ENCODE data around the gene NDN. TPM values are rescaled to one million over a fixed set of nuclear protein-coding genes. Genes with fewer than 3 reads are reported as not detected.

NDN gene
- total RNA-seq, 4 donors from 2014 or later: 34.2 to 60.2 (median 46.6) TPM

DNA sequence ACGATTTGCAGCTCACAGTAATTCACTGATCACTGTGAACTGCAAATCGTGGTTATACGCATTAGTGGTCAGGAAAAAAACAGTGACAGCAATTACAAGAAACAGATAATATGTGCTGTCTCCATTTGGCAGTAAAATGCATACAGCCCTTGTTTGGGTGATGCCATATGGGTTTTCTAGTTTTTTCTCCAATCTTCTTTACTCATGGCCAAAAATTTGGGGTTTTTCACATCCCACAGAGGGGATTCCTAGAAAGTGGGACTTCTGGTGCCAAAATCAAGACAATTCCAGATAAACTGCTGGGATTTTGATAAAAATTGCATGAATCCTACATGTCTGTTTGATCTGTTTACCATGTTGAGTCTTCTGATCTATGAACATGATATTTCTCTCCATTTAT, 15.6 kb downstream of the NDN start:
- Histone ChIP-seq H3K27me3 (no peaks in the 10 kb centered on the region), H3K4me1 (no peaks in the 10 kb centered on the region), H3K4me3 (replicated peaks in 1 of 3) (no peak overlapping the region), H3K36me3 (no peaks in the 10 kb centered on the region), H3K27ac (no peak overlapping the region), H3K9me3 (no peaks in the 10 kb centered on the region)
- WGBS, 2 donors: 62 to 72% methylated on average over 3 of the region's 3 CpGs
- intact Hi-C loops (cut with DNase I): no loop called here
- TF ChIP-seq POLR2A (IDR thresholded peaks at IDR 0.05): no peak
- TF ChIP-seq, protein P1, sequence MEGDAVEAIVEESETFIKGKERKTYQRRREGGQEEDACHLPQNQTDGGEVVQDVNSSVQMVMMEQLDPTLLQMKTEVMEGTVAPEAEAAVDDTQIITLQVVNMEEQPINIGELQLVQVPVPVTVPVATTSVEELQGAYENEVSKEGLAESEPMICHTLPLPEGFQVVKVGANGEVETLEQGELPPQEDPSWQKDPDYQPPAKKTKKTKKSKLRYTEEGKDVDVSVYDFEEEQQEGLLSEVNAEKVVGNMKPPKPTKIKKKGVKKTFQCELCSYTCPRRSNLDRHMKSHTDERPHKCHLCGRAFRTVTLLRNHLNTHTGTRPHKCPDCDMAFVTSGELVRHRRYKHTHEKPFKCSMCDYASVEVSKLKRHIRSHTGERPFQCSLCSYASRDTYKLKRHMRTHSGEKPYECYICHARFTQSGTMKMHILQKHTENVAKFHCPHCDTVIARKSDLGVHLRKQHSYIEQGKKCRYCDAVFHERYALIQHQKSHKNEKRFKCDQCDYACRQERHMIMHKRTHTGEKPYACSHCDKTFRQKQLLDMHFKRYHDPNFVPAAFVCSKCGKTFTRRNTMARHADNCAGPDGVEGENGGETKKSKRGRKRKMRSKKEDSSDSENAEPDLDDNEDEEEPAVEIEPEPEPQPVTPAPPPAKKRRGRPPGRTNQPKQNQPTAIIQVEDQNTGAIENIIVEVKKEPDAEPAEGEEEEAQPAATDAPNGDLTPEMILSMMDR (IDR thresholded peaks at IDR 0.05): no peak
- no peak for DNase-seq

DNA sequence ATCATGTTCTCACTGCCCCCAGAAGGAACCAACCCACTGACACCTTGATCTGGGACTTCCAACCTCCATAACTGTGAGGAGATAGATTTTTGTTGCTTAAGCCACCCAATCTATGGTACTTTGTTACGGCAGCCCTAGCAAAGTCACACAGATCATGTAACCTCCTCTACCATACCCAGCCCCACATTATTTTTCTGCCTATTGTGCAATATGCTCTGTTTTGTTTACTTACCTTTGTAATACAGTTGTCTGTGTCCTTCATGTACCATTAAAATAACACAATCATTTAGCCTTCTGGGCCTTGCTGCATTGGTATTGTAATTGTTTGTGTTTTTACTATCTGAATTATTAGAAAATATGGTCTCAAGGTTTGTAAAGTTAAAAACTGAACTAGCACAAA, 16.1 kb downstream of the NDN start:
- intact Hi-C loops (cut with DNase I): no loop called here
- 90 to 97% methylated on average over 1 of the region's 1 CpG for WGBS, 2 donors

DNA sequence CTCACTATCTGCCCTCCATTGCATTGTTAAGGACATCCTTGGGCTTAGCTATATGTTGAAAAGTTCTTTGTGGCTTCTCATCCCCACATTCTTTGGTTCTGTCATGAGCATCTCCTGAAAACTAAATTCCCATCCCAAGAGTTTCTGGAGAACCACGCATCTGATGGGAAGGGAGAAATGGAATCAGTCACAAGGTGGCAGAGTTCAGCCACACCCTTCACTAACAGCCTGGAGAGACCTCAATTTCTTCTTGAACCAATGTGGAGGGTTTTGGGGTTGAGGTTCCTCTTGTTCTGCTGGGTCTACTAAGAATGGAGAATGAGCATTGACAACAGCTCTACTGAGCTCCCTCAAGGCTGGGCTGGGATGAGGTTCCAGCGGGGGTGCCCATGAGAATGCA, 23.9 kb downstream of the NDN start:
- WGBS, 2 donors: 56 to 63% methylated on average over 2 of the region's 2 CpGs
- TF ChIP-seq, protein P1 (IDR thresholded peaks at IDR 0.05): no peak
- TF ChIP-seq POLR2A (IDR thresholded peaks at IDR 0.05): no peak
- H3K4me3 ChIP-seq (replicated peaks in 1 of 3): no peak overlapping the region
- H3K27me3 ChIP-seq: no peaks in the 10 kb centered on the region
- intact Hi-C loops (cut with DNase I): no loop called here
- H3K9me3 ChIP-seq: no peaks in the 10 kb centered on the region
- no peaks in the 10 kb centered on the region for H3K36me3 ChIP-seq
- DNase-seq: no peak
- H3K27ac ChIP-seq: no peak overlapping the region
- H3K4me1 ChIP-seq: no peaks in the 10 kb centered on the region

More for the DNA sequence above, 16.1 kb downstream of the NDN start:
- H3K36me3 ChIP-seq: no peaks in the 10 kb centered on the region
- no peak overlapping the region for H3K27ac ChIP-seq
- H3K9me3 ChIP-seq: no peaks in the 10 kb centered on the region
- no peaks in the 10 kb centered on the region for H3K4me1 ChIP-seq
- H3K27me3 ChIP-seq: no peaks in the 10 kb centered on the region
- no peak for DNase-seq
- TF ChIP-seq POLR2A (IDR thresholded peaks at IDR 0.05): no peak
- TF ChIP-seq, protein P1 (IDR thresholded peaks at IDR 0.05): no peak
- H3K4me3 ChIP-seq (replicated peaks in 1 of 3): no peak overlapping the region

DNA sequence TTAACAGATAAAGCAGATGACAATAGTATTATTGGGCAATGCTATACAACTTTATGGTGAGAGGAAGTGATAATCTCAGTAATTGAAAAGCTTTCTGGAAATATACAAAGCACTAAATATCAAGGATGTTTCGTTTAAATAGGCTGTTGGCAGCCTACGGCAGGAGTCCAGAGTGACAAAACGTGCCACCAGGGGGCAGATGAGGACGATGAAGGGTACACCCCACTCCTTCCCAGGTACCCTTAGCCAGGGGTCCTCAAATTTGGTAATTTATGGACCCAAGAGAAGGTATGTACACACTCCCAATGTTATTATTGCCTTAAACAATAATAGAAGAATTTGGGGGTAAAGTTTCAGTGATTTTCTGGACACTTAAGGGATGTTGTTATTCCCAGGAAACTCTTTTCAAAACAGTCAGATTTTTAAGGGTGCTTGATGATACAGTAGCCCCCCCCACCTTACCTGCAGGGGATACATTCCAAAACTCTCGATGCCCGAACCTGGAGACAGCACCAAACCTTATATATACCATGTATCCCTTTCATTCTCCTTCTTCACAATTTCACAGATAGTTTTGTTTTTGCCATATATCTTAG, 38.1 kb downstream of the NDN start:
- DNase-seq: peak; percentile 49
- H3K9me3 ChIP-seq: no peaks in the 10 kb centered on the region
- WGBS, 2 donors: 24 to 27% methylated on average over 6 of the region's 6 CpGs
- H3K4me3 ChIP-seq (replicated peaks in 1 of 3): no peak overlapping the region
- no peaks in the 10 kb centered on the region for H3K36me3 ChIP-seq
- no peak overlapping the region for H3K27ac ChIP-seq
- intact Hi-C loops (cut with DNase I): loop anchor here (10.0 kb wide), 1 partner anchor 226 kb away; no protein-coding TSS in a partner anchor
- H3K4me1 ChIP-seq: no peaks in the 10 kb centered on the region
- H3K27me3 ChIP-seq: no peaks in the 10 kb centered on the region
- TF ChIP-seq POLR2A (IDR thresholded peaks at IDR 0.05): no peak
- TF ChIP-seq, protein P1 (IDR thresholded peaks at IDR 0.05): peak in 5 of 6 experiments; percentile 19 to 60 (median 43)

DNA sequence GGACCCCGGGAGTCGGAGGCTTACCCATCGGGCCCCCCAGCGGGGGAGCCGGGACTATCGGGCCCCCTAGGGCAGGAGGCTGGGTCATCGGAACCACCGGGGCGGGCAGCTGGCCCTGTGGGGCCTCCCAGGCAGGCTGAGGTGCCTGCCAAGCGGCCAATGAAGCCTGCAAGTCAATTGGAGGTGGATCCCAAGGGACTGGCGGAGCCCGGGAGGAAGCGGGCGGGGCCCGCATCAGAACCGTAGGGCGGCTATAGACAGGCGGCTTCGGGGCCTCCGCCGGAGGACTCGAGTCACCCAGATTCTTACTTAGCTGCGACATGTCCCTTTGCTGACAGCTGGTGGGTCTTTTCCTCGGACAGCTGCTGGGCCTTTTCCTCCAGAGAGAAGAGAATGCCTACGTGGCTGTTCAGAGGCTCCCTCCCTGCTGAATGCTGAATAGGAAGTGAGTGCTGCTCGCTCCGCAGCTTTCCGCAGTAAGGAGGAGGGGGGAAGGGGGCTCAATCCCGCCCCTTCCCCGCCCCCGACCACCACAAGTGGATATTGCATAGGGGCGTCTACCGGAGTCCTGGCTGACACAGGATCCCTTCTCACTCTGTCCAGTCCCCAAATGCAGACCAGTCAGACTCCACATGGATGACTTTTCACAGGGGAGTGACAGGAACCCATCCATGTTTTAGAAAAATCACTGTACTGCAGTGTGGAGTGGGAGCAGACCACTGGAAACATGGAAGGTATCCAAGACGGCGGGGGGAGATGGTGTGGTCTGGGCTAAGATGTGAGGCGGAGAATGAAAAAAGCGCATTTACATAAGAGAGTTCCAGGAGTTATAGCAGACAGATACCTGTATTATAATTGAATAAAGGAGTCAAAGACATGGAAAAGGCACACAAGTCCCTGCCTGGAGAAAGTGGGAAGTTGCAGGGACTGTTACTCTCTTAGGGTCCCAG, 39.4 kb downstream of the NDN start, which contains the start of gene MAGEL2:
TSS of gene MAGEL2 (minus strand) at position 447 of the 950 bp plus-strand sequence. CDS start at position 322, 125 bp downstream.
- H3K27me3 ChIP-seq: no peaks in the 10 kb centered on the region
- WGBS, 2 donors: 48 to 60% methylated on average over 7 to 24 of the region's 37 CpGs
- TF ChIP-seq POLR2A (IDR thresholded peaks at IDR 0.05): peak in 1 of 2 donors; percentile 17
- TF ChIP-seq, protein P1 (IDR thresholded peaks at IDR 0.05): no peak
- intact Hi-C loops (cut with DNase I): loop anchor here (10.0 kb wide), 1 partner anchor 227 kb away; no protein-coding TSS in a partner anchor
- no peak within 1 kb of the TSS for H3K27ac ChIP-seq
- no peaks in the 10 kb centered on the region for H3K4me1 ChIP-seq
- H3K4me3 ChIP-seq (replicated peaks in 1 of 3): no peak within 1 kb of the TSS
- no peaks in the 10 kb centered on the region for H3K36me3 ChIP-seq
- H3K9me3 ChIP-seq: no peaks in the 10 kb centered on the region
- peak; percentile 20 to 44 for DNase-seq

All from thyroid gland (tissue), 4 donors.